Endodermal cell (in vitro differentiated cells): ENCODE results near the gene ZNF648. TPM values are rescaled to one million over a fixed set of nuclear protein-coding genes. Genes with fewer than 3 reads are reported as not detected.

Experiments used
- DNase-seq: peaks from one replicate; pipeline ENCODE4 v3.0.0-alpha.2; 2017
- H3K27ac ChIP-seq: 2 replicates; pipeline ENCODE4 v1.5.1; 2013; ENCODE audit warnings: mild to moderate bottlenecking, low read depth, low read length, moderate library complexity
- H3K27me3 ChIP-seq: 2 replicates; pipeline ENCODE4 v1.6.1; 2013; ENCODE audit warnings: mild to moderate bottlenecking, low read length, moderate library complexity; ENCODE audit not compliant: insufficient read depth, control insufficient read depth, poor library complexity, severe bottlenecking
- H3K36me3 ChIP-seq: 2 replicates; pipeline ENCODE4 v1.7.0; 2013; ENCODE audit warnings: mild to moderate bottlenecking, low read length, moderate library complexity; ENCODE audit not compliant: control insufficient read depth, insufficient read depth
- H3K4me1 ChIP-seq: one replicate; pipeline ENCODE4 v1.7.0; 2013; ENCODE audit warnings: low read length; ENCODE audit not compliant: control insufficient read depth, insufficient read depth
- H3K4me3 ChIP-seq: 2 replicates; pipeline ENCODE4 v1.5.1; 2013; ENCODE audit warnings: mild to moderate bottlenecking, low read length, moderate library complexity
- H3K9ac ChIP-seq: 2 replicates; pipeline ENCODE4 v1.6.1; 2013; ENCODE audit warnings: mild to moderate bottlenecking, low read length, moderate library complexity; ENCODE audit not compliant: poor library complexity, severe bottlenecking; ENCODE audit errors: extremely low read depth
- H3K9me3 ChIP-seq: 2 replicates; pipeline ENCODE4 v1.6.1; 2013; ENCODE audit warnings: mild to moderate bottlenecking, low read length, moderate library complexity; ENCODE audit not compliant: control insufficient read depth
- H3K27ac Mint-ChIP-seq: 2 replicates; pipeline ENCODE4 v1.8.0; 2020; ENCODE audit warnings: mixed read lengths
- H3K27me3 Mint-ChIP-seq: 2 replicates; pipeline ENCODE4 v1.8.0; 2021; ENCODE audit warnings: mild to moderate bottlenecking, mixed read lengths; ENCODE audit not compliant: insufficient read depth
- H3K36me3 Mint-ChIP-seq: 2 replicates; pipeline ENCODE4 v1.8.0; 2020; ENCODE audit warnings: low read depth, mixed read lengths
- H3K4me1 Mint-ChIP-seq: 2 replicates; pipeline ENCODE4 v1.8.0; 2020; ENCODE audit warnings: mixed read lengths
- H3K4me3 Mint-ChIP-seq: 2 replicates; pipeline ENCODE4 v1.8.0; 2020; ENCODE audit warnings: mild to moderate bottlenecking, moderate library complexity, mixed read lengths
- H3K9me3 Mint-ChIP-seq: 2 replicates; pipeline ENCODE4 v1.8.0; 2020; ENCODE audit warnings: mild to moderate bottlenecking, mixed read lengths
- CTCF ChIP-seq: fragments of 200-600 bp; sonication (generic); conservative IDR thresholded peaks from 2 replicates; pipeline ENCODE4 v1.5.0; 2021; ENCODE audit warnings: antibody characterized with exemption, mild to moderate bottlenecking
- WGBS, 2 experiments: methylation state at CpG; one replicate each; pipeline versions ENCODE4 v1.1.5 to v1.1.7; 2013; ENCODE audit warnings: missing lambda C conversion rate in 2 of 2, mixed read lengths in 1 of 2; ENCODE audit not compliant: insufficient coverage in 1 of 2, insufficient read length in 1 of 2; 5-methylcytosine and 5-hydroxymethylcytosine counted together
- long read RNA-seq, 4 experiments: library from polyadenylated mRNA in 2 of 4; library from RNA in 1 of 4; library from capped mRNA in 1 of 4; stranded (forward) in 3 of 4; unstranded in 1 of 4; transcript quantifications; one replicate each; pipeline ENCODE4 v2.0.0, GENCODE V29; 2020 to 2021; ENCODE audit warnings: inconsistent platforms in 1 of 4
- polyA plus RNA-seq, 2 experiments: library from polyadenylated mRNA; stranded (reverse); fragments of 50-300 nt; gene quantifications; one replicate each; pipeline ENCODE4 v1.2.3, GENCODE V29; 2013
- total RNA-seq, 2 donors: library from RNA; stranded (reverse); fragmentation: NEBNext Ultra II Directional in 1 of 2; extraction: Animal tissue kit (Norgen Biotek cat#: 25700) in 1 of 2; gene quantifications; 2 replicates in 1 of 2; 3 replicates in 1 of 2; pipeline ENCODE4 v1.2.1, GENCODE V29; 2021

ZNF648 gene
- total RNA-seq: under 1 TPM in 1 of 2 donors, not detected in 1; 0.29 TPM
- polyA plus RNA-seq (2013, experiment 1 of 2): 0.11 TPM
- polyA plus RNA-seq (2013, experiment 2 of 2): 0.25 TPM
- long read RNA-seq, experiment 1: 0 reads
- long read RNA-seq, experiment 2: 0 reads
- long read RNA-seq, experiment 3, partial matches to known transcripts: 0 of 3 reads
- long read RNA-seq, experiment 3, other reads (novel, unspliced or antisense): 3 of 3 reads
- long read RNA-seq, experiment 4: 0 reads

GRCh38 chr1:182061594-182061993, at the start of gene ZNF648:
ZNF648 (minus strand) TSS chr1:182061712; CDS start chr1:182058010, 3,702 bp downstream.
- peaks cover 6% of the 10 kb centered on the region for H3K4me1 Mint-ChIP-seq
- TF ChIP-seq CTCF: peak; percentile 35
- peaks cover 49% of the 10 kb centered on the region for H3K27me3 Mint-ChIP-seq
- Histone ChIP-seq H3K36me3 (no peaks in the 10 kb centered on the region), H3K27ac (no peak within 1 kb of the TSS), H3K27me3 (no peaks in the 10 kb centered on the region), H3K4me3 (no peak within 1 kb of the TSS), H3K4me1 (no peaks in the 10 kb centered on the region), H3K9me3 (no peaks in the 10 kb centered on the region), H3K9ac (no peak within 1 kb of the TSS)
- H3K27ac Mint-ChIP-seq: no peak within 1 kb of the TSS
- no peaks in the 10 kb centered on the region for H3K36me3 Mint-ChIP-seq
- H3K9me3 Mint-ChIP-seq: peaks cover 4% of the 10 kb centered on the region
- H3K4me3 Mint-ChIP-seq: peak within 1 kb of the TSS; percentile 25
- DNase-seq: peak; percentile 62
- 50 to 62% methylated on average over 2 to 4 of the region's 4 CpGs for WGBS, 2 experiments

- no peaks in the 10 kb centered on the region for H3K36me3 ChIP-seq
- peaks cover 15% of the 10 kb centered on the region for H3K9me3 ChIP-seq
- no peak overlapping the region for H3K4me3 ChIP-seq
- H3K27ac Mint-ChIP-seq: no peak overlapping the region
- H3K27ac ChIP-seq: no peak overlapping the region
- 85 to 90% methylated on average over 2 to 6 of the region's 6 CpGs for WGBS, 2 experiments
- no peaks in the 10 kb centered on the region for H3K27me3 Mint-ChIP-seq
- H3K4me1 ChIP-seq: peaks cover 8% of the 10 kb centered on the region
- peak; percentile 60 for DNase-seq
- no peak overlapping the region for H3K9ac ChIP-seq
- peaks cover 12% of the 10 kb centered on the region for H3K4me1 Mint-ChIP-seq
- peaks cover 2% of the 10 kb centered on the region for H3K36me3 Mint-ChIP-seq
- no peaks in the 10 kb centered on the region for H3K27me3 ChIP-seq
- peak; percentile 50 for TF ChIP-seq CTCF
- peaks cover 10% of the 10 kb centered on the region for H3K9me3 Mint-ChIP-seq
- H3K4me3 Mint-ChIP-seq: no peak overlapping the region
Measured at GRCh38 chr1:182110635-182111034, 49.1 kb upstream of the ZNF648 start.

GRCh38 chr1:182109771-182110170, 48.3 kb upstream of the ZNF648 start:
- Histone ChIP-seq H3K9me3 (peaks cover 15% of the 10 kb centered on the region), H3K4me1 (peaks cover 8% of the 10 kb centered on the region), H3K27me3 (no peaks in the 10 kb centered on the region), H3K9ac (no peak overlapping the region), H3K36me3 (no peaks in the 10 kb centered on the region), H3K27ac (no peak overlapping the region), H3K4me3 (no peak overlapping the region)
- Mint-ChIP-seq H3K4me3 (no peak overlapping the region), H3K36me3 (peaks cover 2% of the 10 kb centered on the region), H3K27me3 (no peaks in the 10 kb centered on the region), H3K4me1 (peaks cover 13% of the 10 kb centered on the region), H3K27ac (no peak overlapping the region), H3K9me3 (peaks cover 10% of the 10 kb centered on the region)
- DNase-seq: no peak
- WGBS, 2 experiments: 85 to 99% methylated on average over 2 to 3 of the region's 3 CpGs
- TF ChIP-seq CTCF: no peak
